Natural killer cell treated with Interleukin-12 subunit alpha and Interleukin-12 subunit beta and Interleukin-15 and Interleukin-18, amount 100 ng/mL, for 72 hours (primary cell): Measurements from ENCODE around the gene CHST12. TPM values are rescaled to one million over a fixed set of nuclear protein-coding genes. Genes with fewer than 3 reads are reported as not detected.
"Not testable (repeated sequence)": the region's sequence is repeated elsewhere in the genome, so short reads cannot be mapped to it uniquely, and the experiment has no call there.

Experiments
- ATAC-seq, 2 donors: fragments of 150-1000 bp; cut with Tn5 transposase in 1 of 2; sonication (Bioruptor Pico), chemical (Tn5 transposase) in 1 of 2; 2 replicates each; pipeline ENCODE4 v1.10.0; 2021
- DNase-seq: peaks from one replicate; pipeline ENCODE4 v3.0.0; 2022; ENCODE audit warnings: low spot score
- H3K27ac Mint-ChIP-seq, 2 donors: 1 replicate in 1 of 2; 2 replicates in 1 of 2; pipeline ENCODE4 v1.8.0; 2022; ENCODE audit warnings: mixed read lengths in 2 of 2, mild to moderate bottlenecking in 1 of 2, moderate library complexity in 1 of 2
- H3K27me3 Mint-ChIP-seq, 2 donors: 1 replicate in 1 of 2; 2 replicates in 1 of 2; pipeline ENCODE4 v1.8.0; 2022; ENCODE audit warnings: mixed read lengths in 2 of 2
- H3K36me3 Mint-ChIP-seq: one replicate; pipeline ENCODE4 v1.8.0; 2022; ENCODE audit warnings: mixed read lengths
- H3K4me1 Mint-ChIP-seq, 2 donors: 1 replicate in 1 of 2; 2 replicates in 1 of 2; pipeline ENCODE4 v1.8.0; 2022; ENCODE audit warnings: low read depth in 2 of 2, mixed read lengths in 2 of 2, mild to moderate bottlenecking in 1 of 2
- H3K4me3 Mint-ChIP-seq: one replicate; pipeline ENCODE4 v1.8.0; 2022; ENCODE audit warnings: mixed read lengths
- H3K9me3 Mint-ChIP-seq: 2 replicates; pipeline ENCODE4 v1.8.0; 2022; ENCODE audit warnings: mixed read lengths
- total RNA-seq, 2 donors: library from RNA; stranded (reverse); gene quantifications; one replicate each; pipeline ENCODE4 v1.2.3, GENCODE V29; 2022

Gene CHST12
- total RNA-seq, 2 donors from 2014 or later = 29.6 to 31.7 TPM

- ATAC-seq = peak in 1 of 2 donors; percentile 34
- Mint-ChIP-seq H3K27me3 (no peaks in the 10 kb centered on the region), H3K4me1 (peaks cover 10 to 15% of the 10 kb centered on the region in 2 donors), H3K9me3 (no peaks in the 10 kb centered on the region), H3K36me3 (peaks cover 38% of the 10 kb centered on the region), H3K4me3 (no peak overlapping the region), H3K27ac (no peak overlapping the region)
- DNase-seq = peak; percentile 38
Observed at GRCh38 chr7:2372724-2373123, 30.7 kb upstream of the CHST12 start.

- Mint-ChIP-seq H3K9me3 (no peaks in the 10 kb centered on the region), H3K27me3 (no peaks in the 10 kb centered on the region), H3K27ac (no peak overlapping the region), H3K4me1 (peaks cover 10 to 17% of the 10 kb centered on the region in 2 donors), H3K36me3 (peaks cover 40% of the 10 kb centered on the region), H3K4me3 (no peak overlapping the region)
- peak; percentile 11 to 32 for ATAC-seq
- DNase-seq = peak; percentile 41
Observed at GRCh38 chr7:2373124-2373556, 30.3 kb upstream of the CHST12 start.

GRCh38 chr7:2373646-2374045, 29.8 kb upstream of the CHST12 start:
- Mint-ChIP-seq H3K4me1 (peaks cover 14 to 21% of the 10 kb centered on the region in 2 donors), H3K4me3 (no peak overlapping the region), H3K9me3 (no peaks in the 10 kb centered on the region), H3K27ac (no peak overlapping the region), H3K27me3 (no peaks in the 10 kb centered on the region), H3K36me3 (peaks cover 42% of the 10 kb centered on the region)
- no peak for DNase-seq
- no peak for ATAC-seq

GRCh38 chr7:2374401-2374800, 29.0 kb upstream of the CHST12 start:
- DNase-seq (peak; percentile 40), ATAC-seq (no peak)
- H3K4me3 Mint-ChIP-seq = no peak overlapping the region
- peaks cover 14 to 21% of the 10 kb centered on the region in 2 donors for H3K4me1 Mint-ChIP-seq
- no peak overlapping the region for H3K27ac Mint-ChIP-seq
- no peaks in the 10 kb centered on the region for H3K27me3 Mint-ChIP-seq
- no peaks in the 10 kb centered on the region for H3K9me3 Mint-ChIP-seq
- H3K36me3 Mint-ChIP-seq = peaks cover 35% of the 10 kb centered on the region

GRCh38 chr7:2374830-2375728, 28.3 kb upstream of the CHST12 start:
- H3K27me3 Mint-ChIP-seq = no peaks in the 10 kb centered on the region
- peak; percentile 22 for DNase-seq
- peaks cover 14 to 21% of the 10 kb centered on the region in 2 donors for H3K4me1 Mint-ChIP-seq
- no peak overlapping the region for H3K4me3 Mint-ChIP-seq
- no peak overlapping the region for H3K27ac Mint-ChIP-seq
- no peaks in the 10 kb centered on the region for H3K9me3 Mint-ChIP-seq
- peaks cover 34% of the 10 kb centered on the region for H3K36me3 Mint-ChIP-seq
- ATAC-seq = no peak

GRCh38 chr7:2376351-2377154, 26.9 kb upstream of the CHST12 start:
- no peaks in the 10 kb centered on the region for H3K9me3 Mint-ChIP-seq
- peak in 1 of 2 donors; percentile 38 for ATAC-seq
- peak; percentile 55 for DNase-seq
- H3K4me1 Mint-ChIP-seq = peaks cover 14 to 24% of the 10 kb centered on the region in 2 donors
- H3K4me3 Mint-ChIP-seq = no peak overlapping the region
- no peak overlapping the region for H3K27ac Mint-ChIP-seq
- peaks cover 41% of the 10 kb centered on the region for H3K36me3 Mint-ChIP-seq
- H3K27me3 Mint-ChIP-seq = no peaks in the 10 kb centered on the region

- H3K27me3 Mint-ChIP-seq, ATAC-seq, H3K4me3 Mint-ChIP-seq, H3K27ac Mint-ChIP-seq, H3K9me3 Mint-ChIP-seq: not testable (repeated sequence)
- Mint-ChIP-seq H3K36me3 (peaks cover 31% of the 10 kb centered on the region), H3K4me1 (peaks cover 14 to 22% of the 10 kb centered on the region in 2 donors)
- DNase-seq = peak; percentile 13
Observed at GRCh38 chr7:2377492-2377891, 25.9 kb upstream of the CHST12 start.

- not testable (repeated sequence) for H3K9me3 Mint-ChIP-seq, H3K27ac Mint-ChIP-seq, H3K27me3 Mint-ChIP-seq, ATAC-seq, DNase-seq, H3K4me3 Mint-ChIP-seq
- Mint-ChIP-seq H3K4me1 (peaks cover 14 to 21% of the 10 kb centered on the region in 2 donors), H3K36me3 (peaks cover 29% of the 10 kb centered on the region)
Observed at GRCh38 chr7:2378125-2378524, 25.3 kb upstream of the CHST12 start.

- H3K4me1 Mint-ChIP-seq = peaks cover 14 to 21% of the 10 kb centered on the region in 2 donors
- H3K4me3 Mint-ChIP-seq = no peak overlapping the region
- H3K9me3 Mint-ChIP-seq = no peaks in the 10 kb centered on the region
- peaks cover 29% of the 10 kb centered on the region for H3K36me3 Mint-ChIP-seq
- ATAC-seq = no peak
- DNase-seq = peak; percentile 59
- no peaks in the 10 kb centered on the region for H3K27me3 Mint-ChIP-seq
- H3K27ac Mint-ChIP-seq = no peak overlapping the region
Observed at GRCh38 chr7:2379161-2379560, 24.2 kb upstream of the CHST12 start.

GRCh38 chr7:2379821-2380450, 23.5 kb upstream of the CHST12 start:
- Mint-ChIP-seq H3K4me1 (peaks cover 14 to 21% of the 10 kb centered on the region in 2 donors), H3K36me3 (peaks cover 26% of the 10 kb centered on the region)
- ATAC-seq = no peak

GRCh38 chr7:2380461-2380860, 22.9 kb upstream of the CHST12 start:
- H3K27me3 Mint-ChIP-seq = no peaks in the 10 kb centered on the region
- H3K27ac Mint-ChIP-seq = no peak overlapping the region
- peaks cover 9 to 18% of the 10 kb centered on the region in 2 donors for H3K4me1 Mint-ChIP-seq
- H3K36me3 Mint-ChIP-seq = peaks cover 21% of the 10 kb centered on the region
- DNase-seq (peak; percentile 51), ATAC-seq (no peak)
- no peaks in the 10 kb centered on the region for H3K9me3 Mint-ChIP-seq
- no peak overlapping the region for H3K4me3 Mint-ChIP-seq

More at GRCh38 chr7:2379821-2380450, 23.5 kb upstream of the CHST12 start:
- H3K27ac Mint-ChIP-seq = no peak overlapping the region
- no peaks in the 10 kb centered on the region for H3K27me3 Mint-ChIP-seq
- peak; percentile 42 for DNase-seq
- H3K9me3 Mint-ChIP-seq = no peaks in the 10 kb centered on the region
- no peak overlapping the region for H3K4me3 Mint-ChIP-seq

GRCh38 chr7:2381227-2381626, 22.2 kb upstream of the CHST12 start:
- peak; percentile 31 for DNase-seq
- Mint-ChIP-seq H3K9me3 (no peaks in the 10 kb centered on the region), H3K27ac (no peak overlapping the region), H3K27me3 (no peaks in the 10 kb centered on the region), H3K4me1 (peaks cover 8 to 16% of the 10 kb centered on the region in 2 donors), H3K36me3 (peaks cover 19% of the 10 kb centered on the region), H3K4me3 (no peak overlapping the region)
- no peak for ATAC-seq

GRCh38 chr7:2381881-2382509, 21.4 kb upstream of the CHST12 start:
- Mint-ChIP-seq H3K27me3 (no peaks in the 10 kb centered on the region), H3K4me1 (peaks cover 7 to 13% of the 10 kb centered on the region in 2 donors), H3K36me3 (peaks cover 17% of the 10 kb centered on the region), H3K4me3 (no peak overlapping the region), H3K9me3 (no peaks in the 10 kb centered on the region), H3K27ac (no peak overlapping the region)
- ATAC-seq (no peak), DNase-seq (peak; percentile 28)
